ENCODE data around the gene RNU5B-1. TPM values are rescaled to one million over a fixed set of nuclear protein-coding genes. Genes with fewer than 3 reads are reported as not detected.

Gene RNU5B-1
- total RNA-seq, 1 donor from 2014 or later, result not detected

- CTCF ChIA-PET, result no interaction called here
- H3K9me3 Mint-ChIP-seq, result no peaks in the 10 kb centered on the region
- H3K36me3 Mint-ChIP-seq (ENCODE audit: low read depth), result no peaks in the 10 kb centered on the region
- ATAC-seq (ENCODE audit: low read depth) (no peak), DNase-seq (no peak)
- no peak overlapping the region for H3K27ac Mint-ChIP-seq
- intact Hi-C loops (cut with micrococcal nuclease), result no loop called here
- peaks cover 5% of the 10 kb centered on the region for H3K4me1 Mint-ChIP-seq
- POLR2A ChIA-PET, result no interaction called here
- H3K27me3 Mint-ChIP-seq, result peaks cover 8% of the 10 kb centered on the region
- H3K4me3 Mint-ChIP-seq, result no peak overlapping the region
- TF ChIP-seq CTCF (IDR thresholded peaks at IDR 0.05), result no peak
Observed at GRCh38 chr15:65329984-65330735, 25.7 kb downstream of the RNU5B-1 start.

- Mint-ChIP-seq H3K9me3 (no peaks in the 10 kb centered on the region), H3K4me1 (peaks cover 5% of the 10 kb centered on the region), H3K27ac (no peak overlapping the region), H3K27me3 (peaks cover 13% of the 10 kb centered on the region), H3K4me3 (no peak overlapping the region), H3K36me3 (ENCODE audit: low read depth) (no peaks in the 10 kb centered on the region)
- no peak for TF ChIP-seq CTCF (IDR thresholded peaks at IDR 0.05)
- ChIA-PET POLR2A (no interaction called here), CTCF (no interaction called here)
- DNase-seq, result no peak
- intact Hi-C loops (cut with micrococcal nuclease), result no loop called here
- ATAC-seq (ENCODE audit: low read depth), result no peak
Observed at GRCh38 chr15:65330934-65331645, 26.6 kb downstream of the RNU5B-1 start.

GRCh38 chr15:65331811-65332210 is 27.3 kb downstream of the RNU5B-1 start:
- peaks cover 14% of the 10 kb centered on the region for H3K27me3 Mint-ChIP-seq
- ChIA-PET CTCF (no interaction called here), POLR2A (interaction anchor here (0.6 kb wide), 1 partner anchor 37 kb away, joined by 7 read pairs; no protein-coding TSS in a partner anchor)
- no peaks in the 10 kb centered on the region for H3K36me3 Mint-ChIP-seq (ENCODE audit: low read depth)
- no peak overlapping the region for H3K27ac Mint-ChIP-seq
- TF ChIP-seq CTCF (IDR thresholded peaks at IDR 0.05), result no peak
- intact Hi-C loops (cut with micrococcal nuclease), result no loop called here
- H3K9me3 Mint-ChIP-seq, result no peaks in the 10 kb centered on the region
- H3K4me1 Mint-ChIP-seq, result peaks cover 10% of the 10 kb centered on the region
- DNase-seq (no peak), ATAC-seq (ENCODE audit: low read depth) (no peak)
- H3K4me3 Mint-ChIP-seq, result no peak overlapping the region

DNA sequence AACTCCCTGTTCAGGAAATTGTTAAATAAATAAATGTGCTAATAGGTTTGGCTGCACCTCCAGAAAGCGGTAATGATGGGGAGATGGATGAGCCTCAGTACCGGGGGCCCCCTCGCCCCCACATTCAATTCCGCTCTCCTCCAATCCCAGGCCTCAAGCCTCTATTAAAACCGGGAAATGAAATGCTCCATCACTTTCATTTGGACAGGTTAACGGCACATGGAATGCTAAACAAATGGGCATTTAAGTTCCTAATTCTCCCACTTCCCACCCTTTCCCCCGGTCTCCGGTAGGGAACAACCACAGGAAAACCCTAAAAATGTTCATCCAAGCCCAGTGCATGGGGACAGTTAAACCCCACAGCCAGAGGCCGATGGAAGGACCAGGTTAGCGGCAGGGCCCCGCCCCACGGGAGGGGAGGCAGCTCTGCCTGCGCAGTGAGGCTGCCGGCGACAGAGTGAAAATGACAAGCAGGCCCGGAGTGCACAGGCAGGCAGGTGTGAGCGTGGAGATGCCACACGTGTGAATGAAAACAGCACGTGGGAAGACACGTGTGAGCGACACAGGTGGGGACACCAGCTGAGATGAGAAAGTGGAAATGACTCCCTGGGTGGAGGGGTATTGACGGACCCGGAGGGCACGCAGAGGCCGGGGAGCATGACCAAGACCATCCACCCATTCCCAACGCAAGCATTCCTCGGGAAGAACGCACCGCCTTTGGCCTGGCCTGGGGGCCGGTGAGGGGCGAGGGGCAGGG is 28.1 kb downstream of the RNU5B-1 start:
- CTCF ChIA-PET, result no interaction called here
- POLR2A ChIA-PET, result no interaction called here
- H3K27me3 Mint-ChIP-seq, result peaks cover 16% of the 10 kb centered on the region
- no peak overlapping the region for H3K4me3 Mint-ChIP-seq
- no peak overlapping the region for H3K27ac Mint-ChIP-seq
- no peak for DNase-seq
- H3K9me3 Mint-ChIP-seq, result no peaks in the 10 kb centered on the region
- H3K36me3 Mint-ChIP-seq (ENCODE audit: low read depth), result no peaks in the 10 kb centered on the region
- H3K4me1 Mint-ChIP-seq, result peaks cover 17% of the 10 kb centered on the region
- no peak for ATAC-seq (ENCODE audit: low read depth)
- no peak for TF ChIP-seq CTCF (IDR thresholded peaks at IDR 0.05)
- intact Hi-C loops (cut with micrococcal nuclease), result no loop called here

Data from activated B cell treated with CpG ODN at 0.5 μM for 24 hours (primary cell).